AG09319 (cell line): Measurements from ENCODE around the gene CNTNAP2.
"Not testable (repeated sequence)": the region's sequence is repeated elsewhere in the genome, so short reads cannot be mapped to it uniquely, and the experiment has no call there.

Source experiments
- DNase-seq: peaks from one replicate; pipeline ENCODE4 v3.0.0-alpha.2; 2010; ENCODE audit warnings: low read depth; ENCODE audit errors: extremely low read depth
- TF ChIP-seq, protein P1 (sequence below): IDR thresholded peaks from 2 replicates; pipeline ENCODE4 v1.5.1; 2011; ENCODE audit warnings: low read depth, mild to moderate bottlenecking, inconsistent platforms, low read length, moderate library complexity

Gene CNTNAP2

DNA sequence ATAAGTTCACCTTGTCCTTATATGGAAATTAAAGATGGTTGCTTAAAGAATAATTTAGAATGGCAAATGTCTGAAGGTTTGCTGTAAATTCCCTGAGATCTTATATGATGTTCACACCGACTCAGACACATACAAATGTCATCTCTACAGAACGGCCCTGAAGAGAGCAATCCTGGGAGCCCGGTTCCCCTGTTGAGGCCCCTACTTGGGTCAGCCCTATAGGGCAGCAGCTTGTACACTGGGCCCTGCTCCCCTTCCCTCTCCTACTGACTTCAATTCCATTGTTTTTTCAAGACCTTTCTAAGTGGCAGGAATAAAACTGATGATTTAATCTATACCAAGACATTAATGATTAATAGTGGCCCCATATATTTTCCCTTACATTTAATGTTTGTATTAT lies 1660.7 kb downstream of the CNTNAP2 start:
- DNase-seq, result no peak

DNA sequence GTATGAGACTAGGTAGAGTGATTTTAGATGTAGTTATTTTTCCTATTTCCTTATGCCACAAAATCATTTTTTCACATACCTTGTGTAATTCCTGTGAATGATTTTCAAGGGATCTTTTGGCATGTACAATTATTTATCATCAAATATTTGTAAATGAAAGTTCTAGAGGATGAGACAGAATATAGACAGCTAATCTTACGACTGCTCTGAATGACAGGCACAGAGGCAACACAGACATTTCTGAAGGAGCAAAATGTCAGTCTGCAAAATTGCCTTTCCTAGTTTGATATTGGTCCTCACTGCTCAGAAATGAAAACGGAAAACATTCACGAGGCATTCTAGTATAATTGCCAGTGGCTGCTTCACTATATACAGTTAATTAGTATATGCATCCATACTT lies 1663.3 kb downstream of the CNTNAP2 start:
- no peak for DNase-seq
- TF ChIP-seq, protein P1, sequence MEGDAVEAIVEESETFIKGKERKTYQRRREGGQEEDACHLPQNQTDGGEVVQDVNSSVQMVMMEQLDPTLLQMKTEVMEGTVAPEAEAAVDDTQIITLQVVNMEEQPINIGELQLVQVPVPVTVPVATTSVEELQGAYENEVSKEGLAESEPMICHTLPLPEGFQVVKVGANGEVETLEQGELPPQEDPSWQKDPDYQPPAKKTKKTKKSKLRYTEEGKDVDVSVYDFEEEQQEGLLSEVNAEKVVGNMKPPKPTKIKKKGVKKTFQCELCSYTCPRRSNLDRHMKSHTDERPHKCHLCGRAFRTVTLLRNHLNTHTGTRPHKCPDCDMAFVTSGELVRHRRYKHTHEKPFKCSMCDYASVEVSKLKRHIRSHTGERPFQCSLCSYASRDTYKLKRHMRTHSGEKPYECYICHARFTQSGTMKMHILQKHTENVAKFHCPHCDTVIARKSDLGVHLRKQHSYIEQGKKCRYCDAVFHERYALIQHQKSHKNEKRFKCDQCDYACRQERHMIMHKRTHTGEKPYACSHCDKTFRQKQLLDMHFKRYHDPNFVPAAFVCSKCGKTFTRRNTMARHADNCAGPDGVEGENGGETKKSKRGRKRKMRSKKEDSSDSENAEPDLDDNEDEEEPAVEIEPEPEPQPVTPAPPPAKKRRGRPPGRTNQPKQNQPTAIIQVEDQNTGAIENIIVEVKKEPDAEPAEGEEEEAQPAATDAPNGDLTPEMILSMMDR, result no peak

More for the DNA sequence above, 1660.7 kb downstream of the CNTNAP2 start:
- TF ChIP-seq, protein P1, result no peak

DNA sequence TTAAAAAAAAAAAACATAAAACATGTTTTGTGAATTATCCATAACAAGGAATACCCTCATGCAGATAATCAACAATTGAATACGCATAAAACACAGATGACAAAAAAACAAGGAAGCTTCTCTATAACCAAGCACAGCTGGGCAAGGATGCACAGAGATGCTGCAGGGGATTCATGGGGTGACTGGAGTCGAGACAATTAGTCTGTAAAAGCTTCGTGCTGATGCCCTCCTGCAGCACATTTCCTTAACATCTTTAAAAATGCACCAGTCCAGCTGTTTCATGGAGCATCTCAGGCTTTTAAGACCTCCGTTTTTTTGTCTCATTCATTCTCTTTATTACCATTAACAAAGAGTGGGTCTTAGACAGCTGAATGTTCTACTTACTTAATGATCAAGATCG lies 1680.0 kb downstream of the CNTNAP2 start:
- TF ChIP-seq, protein P1, result no peak
- DNase-seq, result no peak

DNA sequence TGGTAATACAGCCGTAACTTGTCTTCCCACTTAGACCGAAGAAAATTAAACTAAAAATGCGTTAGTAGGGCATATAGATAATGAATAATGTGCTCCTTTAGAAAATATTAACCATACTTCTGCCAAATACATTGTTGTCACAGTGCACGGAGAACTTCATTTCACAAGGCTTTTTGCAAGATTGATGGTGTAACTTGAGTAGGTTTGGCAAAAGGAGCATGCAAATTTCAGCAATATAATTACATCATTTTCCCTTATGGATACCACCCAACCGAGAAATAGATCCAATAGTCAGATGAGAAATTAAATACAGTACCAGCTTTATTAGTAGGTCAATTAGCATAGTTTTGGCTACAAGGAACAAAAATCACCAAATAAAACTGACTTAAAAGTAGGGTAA lies 1681.4 kb downstream of the CNTNAP2 start:
- TF ChIP-seq, protein P1, result no peak
- no peak for DNase-seq

DNA sequence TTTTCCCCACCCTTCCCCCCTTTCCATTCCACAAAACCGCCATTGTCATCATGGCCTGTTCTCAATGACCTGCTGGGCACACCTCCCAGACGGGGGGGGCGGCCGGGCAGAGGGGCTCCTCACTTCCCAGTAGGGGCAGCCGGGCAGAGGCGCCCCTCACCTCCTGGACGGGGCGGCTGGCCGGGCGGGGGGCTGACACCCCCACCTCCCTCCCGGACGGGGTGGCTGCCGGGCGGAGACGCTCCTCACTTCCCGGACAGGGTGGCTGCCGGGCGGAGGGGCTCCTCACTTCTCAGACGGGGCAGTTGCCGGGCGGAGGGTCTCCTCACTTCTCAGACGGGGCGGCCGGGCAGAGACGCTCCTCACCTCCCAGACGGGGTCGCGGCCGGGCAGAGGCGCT lies 1685.2 kb downstream of the CNTNAP2 start:
- DNase-seq, result not testable (repeated sequence)

DNA sequence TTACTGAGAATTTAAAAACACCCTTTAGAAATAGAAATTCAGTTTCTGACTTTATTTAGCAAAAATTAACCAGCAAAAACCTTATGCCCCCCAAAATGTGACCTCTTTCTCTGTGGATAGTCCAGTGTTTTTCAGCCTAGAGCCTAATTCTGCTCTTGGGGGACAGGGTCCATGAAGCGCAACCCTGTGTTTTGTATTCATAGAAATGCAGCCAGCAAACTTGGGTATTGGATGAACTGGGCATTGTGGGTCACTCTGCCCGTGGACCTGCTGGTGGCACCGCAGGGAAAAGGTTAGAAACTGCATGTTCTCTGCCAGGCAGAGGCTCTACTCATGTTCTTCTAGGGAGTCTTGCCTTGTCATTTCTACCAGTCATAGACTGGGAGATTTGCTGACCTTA lies 1686.5 kb downstream of the CNTNAP2 start:
- DNase-seq, result no peak
- TF ChIP-seq, protein P1, result no peak

DNA sequence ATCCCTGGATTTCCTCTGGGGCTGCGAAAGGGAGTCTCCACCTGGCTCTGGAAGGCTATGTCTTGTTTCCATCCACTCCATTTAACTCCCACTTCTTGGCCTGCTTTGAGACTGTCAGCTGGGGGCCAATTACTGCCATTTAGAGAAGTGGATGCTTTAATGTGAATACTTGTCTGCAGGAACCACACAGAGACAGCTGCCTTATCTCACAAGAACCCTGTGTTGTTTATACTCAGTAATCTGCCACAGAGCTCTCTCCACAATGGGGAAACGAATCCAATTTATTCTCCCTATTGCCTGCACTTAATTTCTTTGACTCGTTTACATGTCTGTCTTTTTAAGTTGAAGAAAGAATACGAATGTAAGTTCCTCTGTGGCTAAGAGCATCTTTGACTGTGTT lies 1687.0 kb downstream of the CNTNAP2 start:
- no peak for DNase-seq
- TF ChIP-seq, protein P1, result no peak

DNA sequence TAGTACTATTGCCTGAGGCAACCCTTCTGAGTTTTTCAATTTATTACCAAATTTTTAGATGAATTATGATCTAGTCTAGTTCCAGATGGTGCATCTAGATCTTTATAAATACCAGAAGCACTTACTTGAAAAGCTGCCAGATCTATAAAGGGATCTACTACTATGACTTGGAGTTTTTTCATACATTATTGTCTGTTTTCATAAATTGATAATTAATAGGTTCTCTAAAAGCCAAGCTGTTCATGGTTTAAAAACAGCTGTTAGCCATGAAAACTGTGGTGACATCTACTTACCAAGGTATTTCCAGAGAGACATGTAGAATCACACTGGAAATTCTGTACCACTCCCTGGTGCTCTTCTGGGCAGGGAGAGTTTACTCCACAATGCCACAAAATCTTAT lies 1687.4 kb downstream of the CNTNAP2 start:
- DNase-seq, result no peak

More for the DNA sequence above, 1687.4 kb downstream of the CNTNAP2 start:
- TF ChIP-seq, protein P1, result no peak
